Epithelial cell of esophagus (primary cell): ENCODE measurements around the gene CYB5B.
A peak's percentile ranks its signal among the peaks of the same experiment; 100 is the strongest.

Source experiments
- DNase-seq: peaks from one replicate; pipeline ENCODE4 v3.0.0; 2010; ENCODE audit warnings: low read depth
- H3K4me3 ChIP-seq: 2 replicates; pipeline ENCODE4 v1.5.1; 2011; ENCODE audit warnings: mild to moderate bottlenecking, low read length, control low read depth
- TF ChIP-seq, protein P1 (sequence below): IDR thresholded peaks from 2 replicates; pipeline ENCODE4 v1.5.1; 2011; ENCODE audit warnings: low read depth, mild to moderate bottlenecking, low read length, control low read depth, inconsistent platforms; ENCODE audit not compliant: insufficient read depth; ENCODE audit errors: missing control alignments

The CYB5B gene

DNA sequence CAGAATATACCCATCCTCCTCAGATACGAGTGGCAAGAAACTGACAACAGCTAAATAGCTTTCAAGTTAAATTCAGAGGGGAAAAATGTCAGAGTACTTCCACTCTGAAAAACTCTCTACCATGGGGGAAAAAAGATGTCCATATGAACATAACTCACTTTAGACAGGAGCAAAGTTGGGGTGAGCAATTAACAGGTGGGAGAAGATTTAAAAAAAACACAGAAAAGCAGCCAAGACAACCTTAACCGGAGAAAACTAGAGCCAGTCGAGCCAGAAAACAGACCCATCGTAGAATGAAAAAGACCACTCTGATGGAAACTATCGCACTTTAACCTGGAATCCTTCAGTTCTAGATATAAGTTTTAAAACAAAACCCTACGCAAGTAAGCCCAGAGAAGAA, 39.4 kb upstream of the CYB5B start:
- peak overlapping the region; percentile 76 for H3K4me3 ChIP-seq
- TF ChIP-seq, protein P1, sequence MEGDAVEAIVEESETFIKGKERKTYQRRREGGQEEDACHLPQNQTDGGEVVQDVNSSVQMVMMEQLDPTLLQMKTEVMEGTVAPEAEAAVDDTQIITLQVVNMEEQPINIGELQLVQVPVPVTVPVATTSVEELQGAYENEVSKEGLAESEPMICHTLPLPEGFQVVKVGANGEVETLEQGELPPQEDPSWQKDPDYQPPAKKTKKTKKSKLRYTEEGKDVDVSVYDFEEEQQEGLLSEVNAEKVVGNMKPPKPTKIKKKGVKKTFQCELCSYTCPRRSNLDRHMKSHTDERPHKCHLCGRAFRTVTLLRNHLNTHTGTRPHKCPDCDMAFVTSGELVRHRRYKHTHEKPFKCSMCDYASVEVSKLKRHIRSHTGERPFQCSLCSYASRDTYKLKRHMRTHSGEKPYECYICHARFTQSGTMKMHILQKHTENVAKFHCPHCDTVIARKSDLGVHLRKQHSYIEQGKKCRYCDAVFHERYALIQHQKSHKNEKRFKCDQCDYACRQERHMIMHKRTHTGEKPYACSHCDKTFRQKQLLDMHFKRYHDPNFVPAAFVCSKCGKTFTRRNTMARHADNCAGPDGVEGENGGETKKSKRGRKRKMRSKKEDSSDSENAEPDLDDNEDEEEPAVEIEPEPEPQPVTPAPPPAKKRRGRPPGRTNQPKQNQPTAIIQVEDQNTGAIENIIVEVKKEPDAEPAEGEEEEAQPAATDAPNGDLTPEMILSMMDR = no peak
- DNase-seq = no peak

DNA sequence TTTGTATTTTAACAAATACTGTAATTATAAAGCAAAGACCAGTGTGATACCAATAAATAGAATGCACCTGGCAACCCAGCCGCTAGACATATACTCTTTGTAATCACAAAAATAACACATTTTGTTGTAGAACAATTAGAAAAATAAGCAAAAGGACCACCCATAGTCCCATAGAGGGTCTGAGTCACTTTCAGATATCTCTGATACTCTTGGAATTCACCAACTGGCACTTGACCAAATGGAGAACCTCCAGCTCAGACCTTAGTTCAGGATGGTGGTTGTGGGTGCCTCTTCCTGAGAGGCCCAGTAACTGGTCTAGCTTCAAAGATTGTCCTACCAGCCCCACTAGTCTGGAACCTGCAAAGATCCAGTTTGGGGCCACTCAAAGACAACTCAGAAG, 37.8 kb upstream of the CYB5B start:
- TF ChIP-seq, protein P1 = no peak
- no peak for DNase-seq
- H3K4me3 ChIP-seq = no peak overlapping the region

DNA sequence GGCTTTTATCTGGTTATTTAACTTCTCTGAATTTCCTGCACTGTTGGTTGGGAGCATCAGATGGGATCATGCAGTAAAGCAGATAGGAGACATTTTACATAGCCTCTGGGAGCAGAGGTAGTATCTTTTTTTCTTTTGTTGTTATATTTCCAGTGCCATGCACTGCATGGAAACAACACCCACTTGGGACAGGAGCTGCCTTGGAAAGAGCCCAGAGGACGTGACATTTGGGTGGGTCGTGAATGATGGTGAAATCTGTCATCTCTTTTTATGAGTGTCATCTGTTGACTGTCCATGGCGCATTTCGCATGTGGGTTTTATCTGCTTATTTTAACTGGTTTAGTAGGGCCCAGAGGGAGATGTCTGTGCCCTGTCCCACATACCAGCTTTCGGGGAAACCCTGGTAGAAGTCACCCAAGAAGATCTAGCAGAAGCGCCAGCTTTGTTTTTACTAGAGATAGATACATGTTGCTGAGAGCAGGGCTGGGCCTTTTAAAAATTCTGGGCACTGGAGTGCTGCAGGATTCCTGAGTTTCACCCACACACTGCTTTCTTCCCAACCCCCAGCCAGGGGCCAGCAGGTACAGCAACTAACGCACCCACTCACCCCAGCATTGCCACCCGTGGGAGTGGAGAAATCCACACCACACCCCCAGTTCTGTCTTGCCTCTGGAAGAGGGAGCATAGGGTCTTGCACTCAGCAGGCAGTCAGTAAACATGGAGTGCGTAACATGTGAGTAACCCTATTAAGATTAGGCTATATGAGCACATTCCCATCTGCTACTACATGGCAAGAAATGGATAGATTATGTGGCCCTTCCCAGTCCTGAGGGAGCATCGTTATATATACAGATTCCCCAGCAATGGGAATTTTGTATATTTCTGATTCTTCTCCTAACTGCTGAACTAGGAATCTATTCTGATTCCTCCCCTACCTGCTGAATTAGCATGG, 30.2 kb upstream of the CYB5B start:
- no peak overlapping the region for H3K4me3 ChIP-seq
- TF ChIP-seq, protein P1 = no peak
- DNase-seq = no peak

DNA sequence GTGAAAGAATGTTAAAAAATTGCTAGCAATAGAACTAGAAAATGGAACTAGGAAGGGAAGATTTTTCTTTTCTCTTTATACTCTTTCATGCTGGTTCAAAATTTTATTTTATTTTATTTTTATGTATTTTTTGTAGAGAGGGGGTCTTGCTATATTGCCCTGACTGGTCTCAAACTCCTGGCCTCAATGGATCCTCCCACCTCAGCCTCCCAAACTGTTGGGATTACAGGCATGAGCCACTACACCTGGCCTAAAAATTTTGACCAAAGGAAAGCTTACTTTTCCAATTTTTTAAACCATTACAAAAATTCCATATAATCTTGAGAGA, 28.6 kb upstream of the CYB5B start:
- TF ChIP-seq, protein P1 = no peak
- DNase-seq = no peak
- no peak overlapping the region for H3K4me3 ChIP-seq

DNA sequence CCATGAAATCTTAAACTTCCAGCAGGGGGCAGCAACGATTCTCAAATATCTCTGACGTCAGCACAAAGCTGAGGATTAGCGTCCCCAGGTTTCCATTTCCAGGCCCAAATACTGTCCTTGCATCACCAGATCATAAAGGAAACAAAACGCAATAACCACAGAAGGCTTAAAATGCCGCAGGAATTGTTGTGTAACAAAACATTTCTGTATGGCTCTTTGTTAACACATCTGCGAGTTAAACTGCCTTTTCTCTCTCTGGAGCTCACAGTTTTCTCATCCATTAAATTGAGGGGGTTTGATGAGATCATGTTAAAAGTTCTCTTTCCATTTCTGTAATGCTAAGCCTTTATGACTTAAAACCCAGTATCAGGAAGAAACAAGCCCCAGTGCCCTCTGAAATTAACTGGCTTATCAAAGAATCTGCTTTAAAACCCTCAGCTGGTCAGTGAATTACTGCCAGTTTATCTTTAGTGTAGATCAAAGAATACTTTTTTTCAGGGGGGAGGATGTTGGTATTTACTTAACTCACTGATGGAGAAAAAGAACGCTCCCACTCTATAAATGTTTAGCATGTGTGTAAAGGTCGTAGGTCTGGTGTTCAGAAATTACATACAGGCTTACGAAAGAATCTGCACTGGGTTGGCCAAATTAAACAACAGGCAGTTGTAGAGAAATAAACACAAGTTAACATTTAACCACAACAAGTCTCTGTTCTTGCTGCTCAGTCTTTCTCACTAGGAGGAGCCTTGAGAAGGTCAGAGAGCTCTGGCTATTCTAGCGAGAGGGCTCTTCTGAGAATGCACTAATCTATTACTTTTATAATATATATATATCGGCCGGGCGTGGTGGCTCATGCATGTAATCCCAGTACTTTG, 28.0 kb upstream of the CYB5B start:
- TF ChIP-seq, protein P1 = peak; percentile 61

DNA sequence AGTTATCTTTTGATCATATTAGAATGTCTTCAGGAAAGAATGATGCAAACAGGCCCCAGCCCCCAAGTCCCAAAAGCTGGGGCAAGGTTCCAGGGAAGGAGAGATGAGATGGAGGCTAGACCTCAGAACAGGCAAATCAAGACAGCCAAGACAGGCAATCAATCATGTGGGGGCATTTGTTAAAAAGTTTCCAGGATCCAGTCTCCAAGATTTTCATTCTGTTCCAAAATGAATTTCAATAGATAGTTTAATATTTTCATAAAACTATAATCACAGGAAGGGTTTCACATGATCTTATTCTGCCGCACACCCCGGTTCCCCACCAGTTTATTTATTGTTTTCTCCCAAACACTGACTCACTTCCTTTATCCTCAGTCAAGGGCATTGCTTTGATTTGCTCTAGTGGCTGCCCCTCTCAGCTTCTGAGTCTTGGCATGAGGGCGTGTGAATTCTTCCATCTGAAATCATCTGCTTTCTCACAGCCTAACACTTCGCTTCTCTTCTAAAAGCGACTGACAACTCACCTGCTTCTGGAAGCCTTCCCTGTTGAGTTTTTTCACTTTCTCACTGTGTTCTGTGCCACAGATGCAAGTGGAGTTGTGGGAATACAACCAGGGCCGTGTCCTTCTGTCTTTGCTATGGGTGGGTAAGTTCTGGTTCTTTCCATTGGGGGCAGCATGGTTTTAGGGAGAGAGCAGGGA, 26.4 kb upstream of the CYB5B start:
- TF ChIP-seq, protein P1 = peak; percentile 46
- no peak overlapping the region for H3K4me3 ChIP-seq
- peak; percentile 82 for DNase-seq

More for the DNA sequence above, 28.0 kb upstream of the CYB5B start:
- peak; percentile 92 for DNase-seq
- no peak overlapping the region for H3K4me3 ChIP-seq
